Aorta (tissue), 5 donors: ENCODE results near the gene AASS. TPM values are rescaled to one million over a fixed set of nuclear protein-coding genes. Genes with fewer than 3 reads are reported as not detected.
A peak's percentile ranks its signal among the peaks of the same experiment; 100 is the strongest.

ENCODE experiments used
- ATAC-seq: fragments of 200-7000 bp; cut with Tn5 transposase; one replicate; pipeline ENCODE4 v1.9.1; 2022; ENCODE audit warnings: moderate library complexity; ENCODE audit not compliant: low FRiP score
- DNase-seq, 2 donors: peaks; one replicate each; pipeline ENCODE4 v3.0.0-alpha.2; 2020
- H3K27ac ChIP-seq, 2 donors: one replicate each; pipeline ENCODE4 v1.5.1; 2013; ENCODE audit warnings: low read length in 2 of 2, mild to moderate bottlenecking in 2 of 2, moderate library complexity in 2 of 2, control low read depth in 1 of 2, inconsistent platforms in 1 of 2, low read depth in 1 of 2
- H3K27me3 ChIP-seq, 2 donors: one replicate each; pipeline ENCODE4 v1.6.1; 2013; ENCODE audit warnings: control low read depth in 1 of 2, low read length in 1 of 2, mild to moderate bottlenecking in 1 of 2, moderate library complexity in 1 of 2; ENCODE audit not compliant: insufficient read depth in 2 of 2, control insufficient read depth in 1 of 2
- H3K36me3 ChIP-seq, 2 donors: one replicate each; pipeline ENCODE4 v1.6.1; 2013; ENCODE audit warnings: control low read depth in 1 of 2, low read length in 1 of 2, mild to moderate bottlenecking in 1 of 2; ENCODE audit not compliant: insufficient read depth in 2 of 2, control insufficient read depth in 1 of 2
- H3K4me1 ChIP-seq, 2 donors: one replicate each; pipeline ENCODE4 v1.6.1; 2013; ENCODE audit warnings: low read length in 2 of 2, control low read depth in 1 of 2, mild to moderate bottlenecking in 1 of 2, moderate library complexity in 1 of 2; ENCODE audit not compliant: insufficient read depth in 2 of 2, control insufficient read depth in 1 of 2
- H3K4me3 ChIP-seq, 2 donors: one replicate each; pipeline ENCODE4 v1.5.1; 2013; ENCODE audit warnings: low read length in 2 of 2, control low read depth in 1 of 2, mild to moderate bottlenecking in 1 of 2
- H3K9me3 ChIP-seq: one replicate; pipeline ENCODE4 v1.6.1; 2013; ENCODE audit warnings: mild to moderate bottlenecking, low read length; ENCODE audit not compliant: control insufficient read depth
- WGBS, 2 donors: extraction: QIAGEN DNeasy Blood & Tissue Kit; methylation state at CpG; one replicate each; pipeline ENCODE4 v1.1.7; 2013; 5-methylcytosine and 5-hydroxymethylcytosine counted together
- intact Hi-C, 2 donors: fragments of 100-400 bp; cut with DNase I; formaldehyde crosslinking; loops; one replicate each; pipeline versions ENCODE4 v1.14.2 to v1.15.0; 2022
- polyA plus RNA-seq, 2 donors: library from polyadenylated mRNA; stranded (reverse); fragments of 200-250 nt; gene quantifications; one replicate each; pipeline ENCODE4 v1.2.3, GENCODE V29; 2013
- total RNA-seq, 2 donors: library from RNA; stranded (reverse); fragmentation: NEBNext Ultra II Directional; extraction: Animal tissue kit (Norgen Biotek cat#: 25700); gene quantifications; one replicate each; pipeline ENCODE4 v1.2.1, GENCODE V29; 2021
- donor health status: healthy with polysubstance abuse.
- donor health status: Bipolar disorder and iron deficiency.
- donor health status: DM: no; HTN: no; CAD: no.
- donor health status: DM: no; HTN: no; CAD: no.
- donor health status: DM: yes; HTN: yes; CAD: no.

Gene AASS
- total and polyA plus RNA-seq, 4 donors = 4.3 to 42.4 (median 34.3) TPM

DNA sequence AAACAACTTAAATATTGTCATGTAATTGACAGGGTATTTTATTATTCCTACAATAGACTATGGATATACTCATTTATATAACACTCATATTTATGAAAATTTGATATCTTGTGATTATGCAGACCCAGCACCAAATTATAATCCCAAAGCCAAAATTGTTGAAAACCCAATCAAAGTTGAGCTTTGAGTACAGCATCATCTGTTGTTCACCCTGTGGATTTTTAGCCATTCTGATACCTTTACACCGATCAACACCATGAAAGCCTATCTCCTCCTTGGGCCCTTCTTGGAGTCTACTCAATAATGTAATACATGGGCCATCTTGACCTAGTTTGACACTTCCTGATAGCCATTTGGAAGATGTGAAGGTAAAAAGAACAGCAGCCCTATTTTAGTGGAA, 49.5 kb downstream of the AASS start:
- intact Hi-C loops = loop anchor here in 1 of 2 donors (10.0 kb wide), 1 partner anchor 440 kb away; no protein-coding TSS in a partner anchor
- H3K27me3 ChIP-seq = no peaks in the 10 kb centered on the region
- DNase-seq (no peak), ATAC-seq (no peak)
- H3K4me1 ChIP-seq = no peaks in the 10 kb centered on the region
- H3K9me3 ChIP-seq = no peaks in the 10 kb centered on the region
- no peak overlapping the region for H3K4me3 ChIP-seq
- WGBS, 2 donors = 98 to 100% methylated on average over 1 of the region's 1 CpG
- H3K36me3 ChIP-seq = peaks cover 0 to 4% of the 10 kb centered on the region in 2 donors
- H3K27ac ChIP-seq = no peak overlapping the region

DNA sequence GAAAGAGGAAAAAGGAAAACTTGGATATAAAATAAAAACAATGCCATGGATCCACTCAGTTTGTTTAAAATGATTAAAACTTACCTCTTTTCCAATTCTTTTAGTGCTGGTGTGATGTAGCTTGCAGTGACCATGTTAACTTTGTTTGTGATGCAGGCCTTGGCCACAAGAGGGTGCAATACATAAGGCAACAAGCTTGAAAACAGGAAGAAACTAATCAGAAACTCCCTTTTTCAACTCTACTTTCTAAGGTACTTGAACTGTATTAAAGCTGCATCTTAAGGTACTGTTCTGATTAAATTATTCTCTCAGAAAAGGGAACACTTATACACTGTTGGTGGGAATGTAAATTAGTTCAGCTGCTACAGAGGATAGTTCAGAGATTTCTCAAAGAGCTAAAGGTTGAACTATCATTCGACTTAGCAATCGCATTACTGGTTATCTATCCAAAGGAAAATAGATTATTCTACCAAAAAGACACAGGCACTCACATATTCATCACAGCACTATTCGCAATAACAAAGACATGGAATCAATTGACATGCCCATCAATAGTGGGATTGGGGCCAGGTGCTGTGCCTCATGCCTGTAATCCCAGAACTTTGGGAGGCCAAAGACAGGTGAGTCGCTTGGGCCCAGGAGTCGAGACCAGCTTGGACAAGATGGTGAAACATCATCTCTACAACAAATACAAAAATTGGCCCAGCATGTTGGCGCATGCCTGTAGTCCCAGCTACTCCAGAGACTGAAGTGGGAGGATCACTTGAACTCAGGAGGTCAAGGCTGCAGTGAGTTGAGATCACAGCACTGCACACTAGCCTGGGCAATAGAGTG, 50.9 kb downstream of the AASS start:
- Histone ChIP-seq H3K27ac (no peak overlapping the region), H3K27me3 (no peaks in the 10 kb centered on the region), H3K4me3 (no peak overlapping the region), H3K9me3 (no peaks in the 10 kb centered on the region), H3K36me3 (peaks cover 0 to 4% of the 10 kb centered on the region in 2 donors), H3K4me1 (no peaks in the 10 kb centered on the region)
- WGBS, 2 donors = 93 to 98% methylated on average over 6 of the region's 6 CpGs
- intact Hi-C loops = loop anchor here in 1 of 2 donors (10.0 kb wide), 1 partner anchor 442 kb away; no protein-coding TSS in a partner anchor
- DNase-seq = peak in 1 of 2 donors; percentile 68
- ATAC-seq = no peak

DNA sequence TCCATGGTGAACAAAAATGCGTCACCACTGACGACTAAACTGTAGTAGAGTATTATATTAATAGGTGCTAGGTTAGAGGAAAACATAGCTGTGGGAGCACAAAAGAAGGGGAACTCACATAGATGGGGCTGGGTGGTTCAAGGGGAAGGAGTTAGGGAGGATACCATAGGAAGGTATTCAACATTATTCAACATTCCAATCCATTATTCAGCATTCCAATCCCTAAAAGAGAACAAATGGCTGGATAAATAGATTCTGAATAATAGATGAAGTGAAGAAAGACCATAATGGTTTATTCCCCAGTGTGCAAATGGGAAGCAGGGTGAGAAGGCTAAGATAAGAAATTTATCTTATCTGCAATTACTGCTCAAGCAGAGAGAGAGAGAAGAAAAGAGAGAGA, 61.4 kb downstream of the AASS start:
- peaks cover 0 to 2% of the 10 kb centered on the region in 2 donors for H3K4me1 ChIP-seq
- H3K36me3 ChIP-seq = peaks cover 11 to 25% of the 10 kb centered on the region in 2 donors
- H3K9me3 ChIP-seq = no peaks in the 10 kb centered on the region
- no peak overlapping the region for H3K27ac ChIP-seq
- no peaks in the 10 kb centered on the region for H3K27me3 ChIP-seq
- intact Hi-C loops = no loop called here
- H3K4me3 ChIP-seq = no peak overlapping the region
- no peak for ATAC-seq
- 75 to 87% methylated on average over 2 of the region's 2 CpGs for WGBS, 2 donors
- DNase-seq = no peak

DNA sequence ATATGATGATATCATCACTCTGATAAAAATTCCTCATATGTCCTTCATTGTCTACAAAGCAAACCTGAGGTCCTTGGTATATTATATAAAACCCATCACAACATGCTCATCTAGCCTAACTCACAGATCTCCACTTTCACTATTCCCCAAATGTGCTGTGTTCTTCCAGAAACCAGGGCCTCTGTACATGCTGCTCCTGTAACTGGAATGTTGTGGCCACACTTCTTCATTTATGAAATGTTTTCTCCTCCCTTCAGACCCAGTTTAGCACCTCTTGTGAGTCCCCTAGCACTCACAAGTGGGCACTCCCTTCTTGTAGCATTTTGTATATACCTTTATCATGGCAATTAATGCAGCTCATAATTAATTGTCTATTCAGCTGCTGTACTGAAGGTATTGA, 61.9 kb downstream of the AASS start:
- Histone ChIP-seq H3K9me3 (no peaks in the 10 kb centered on the region), H3K36me3 (peaks cover 13 to 25% of the 10 kb centered on the region in 2 donors), H3K4me3 (no peak overlapping the region), H3K27me3 (no peaks in the 10 kb centered on the region), H3K27ac (no peak overlapping the region), H3K4me1 (peaks cover 0 to 2% of the 10 kb centered on the region in 2 donors)
- DNase-seq (no peak), ATAC-seq (no peak)
- intact Hi-C loops = no loop called here

DNA sequence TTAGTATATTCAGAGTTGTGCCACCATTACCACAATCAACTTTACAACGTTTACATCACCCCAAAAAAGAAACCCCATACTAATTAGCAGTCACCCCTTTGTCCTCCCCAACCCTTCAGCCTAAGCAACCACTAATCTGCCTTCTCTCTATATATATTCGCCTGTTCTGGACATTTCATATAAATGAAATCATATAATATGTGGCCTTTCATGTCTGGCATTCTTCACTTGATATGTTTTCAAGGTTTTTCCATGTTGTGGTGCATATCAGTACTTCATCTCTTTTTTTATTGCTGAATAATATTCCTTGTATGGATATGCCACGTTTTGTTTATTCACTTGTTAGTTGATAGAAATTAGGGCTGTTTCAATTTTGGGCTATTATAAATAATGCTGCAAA, 70.4 kb downstream of the AASS start:
- Histone ChIP-seq H3K9me3 (no peaks in the 10 kb centered on the region), H3K27ac (no peak overlapping the region), H3K36me3 (peaks cover 3 to 4% of the 10 kb centered on the region in 2 donors), H3K4me1 (no peaks in the 10 kb centered on the region), H3K27me3 (no peaks in the 10 kb centered on the region), H3K4me3 (no peak overlapping the region)
- ATAC-seq = no peak
- intact Hi-C loops = no loop called here
- DNase-seq = no peak
- WGBS, 2 donors = 81 to 88% methylated on average over 3 of the region's 3 CpGs

DNA sequence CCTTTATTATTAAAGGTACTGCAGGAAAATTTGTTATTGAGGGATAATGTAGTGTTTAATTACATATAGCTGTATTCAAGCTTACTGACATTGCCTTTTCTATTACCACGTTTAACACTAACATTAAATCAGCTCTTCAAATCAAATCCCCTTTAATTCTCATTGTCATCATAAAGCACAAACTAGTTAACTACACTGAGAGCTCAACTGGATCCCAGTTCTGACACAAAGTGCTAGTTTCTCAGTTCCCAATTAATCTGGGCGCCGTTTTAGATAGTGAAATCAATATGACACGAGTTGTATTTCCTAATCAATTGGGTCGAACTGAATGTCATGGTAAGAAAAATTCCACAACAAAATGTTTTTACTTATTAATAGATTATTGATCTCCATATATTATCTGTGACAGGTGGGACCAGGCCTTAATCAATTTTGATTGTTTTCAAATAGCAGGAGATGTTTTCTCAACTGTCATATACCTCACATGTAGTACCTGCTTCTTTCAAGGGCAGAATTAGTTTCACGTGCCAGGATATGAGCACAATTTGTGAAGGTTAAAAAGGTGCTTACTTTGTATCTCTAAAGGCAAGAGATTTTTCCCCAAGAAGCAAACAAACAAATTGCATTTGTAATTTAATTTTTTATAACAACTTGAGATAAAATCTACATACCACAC, 71.0 kb downstream of the AASS start:
- Histone ChIP-seq H3K27me3 (no peaks in the 10 kb centered on the region), H3K27ac (no peak overlapping the region), H3K9me3 (no peaks in the 10 kb centered on the region), H3K36me3 (peaks cover 3 to 4% of the 10 kb centered on the region in 2 donors), H3K4me1 (no peaks in the 10 kb centered on the region), H3K4me3 (no peak overlapping the region)
- ATAC-seq = no peak
- intact Hi-C loops = no loop called here
- 88% methylated on average over 6 of the region's 6 CpGs for WGBS, 2 donors
- no peak for DNase-seq

DNA sequence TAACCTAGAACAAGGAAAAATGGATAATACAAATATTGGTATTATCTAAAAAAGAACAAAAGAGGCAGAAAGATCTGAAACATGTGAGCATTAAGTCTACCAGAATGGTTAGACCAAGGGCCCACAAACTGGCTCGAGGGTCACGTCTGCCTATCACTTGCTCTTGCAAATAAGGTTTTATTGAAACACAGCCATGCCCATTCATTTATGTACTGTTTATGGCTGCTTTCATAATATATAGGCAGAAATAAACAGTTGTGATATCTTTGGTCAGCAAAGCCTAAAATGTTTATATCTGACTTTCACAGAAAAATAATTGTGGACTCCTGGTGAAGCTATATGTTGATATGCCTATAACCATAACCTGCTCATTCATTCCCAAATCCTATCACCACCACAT, 71.8 kb downstream of the AASS start:
- H3K4me3 ChIP-seq = no peak overlapping the region
- H3K4me1 ChIP-seq = no peaks in the 10 kb centered on the region
- H3K27me3 ChIP-seq = no peaks in the 10 kb centered on the region
- ATAC-seq (no peak), DNase-seq (no peak)
- no peaks in the 10 kb centered on the region for H3K9me3 ChIP-seq
- intact Hi-C loops = no loop called here
- peaks cover 0 to under 1% of the 10 kb centered on the region in 2 donors for H3K36me3 ChIP-seq
- WGBS, 2 donors = 88 to 90% methylated on average over 2 of the region's 2 CpGs
- no peak overlapping the region for H3K27ac ChIP-seq

DNA sequence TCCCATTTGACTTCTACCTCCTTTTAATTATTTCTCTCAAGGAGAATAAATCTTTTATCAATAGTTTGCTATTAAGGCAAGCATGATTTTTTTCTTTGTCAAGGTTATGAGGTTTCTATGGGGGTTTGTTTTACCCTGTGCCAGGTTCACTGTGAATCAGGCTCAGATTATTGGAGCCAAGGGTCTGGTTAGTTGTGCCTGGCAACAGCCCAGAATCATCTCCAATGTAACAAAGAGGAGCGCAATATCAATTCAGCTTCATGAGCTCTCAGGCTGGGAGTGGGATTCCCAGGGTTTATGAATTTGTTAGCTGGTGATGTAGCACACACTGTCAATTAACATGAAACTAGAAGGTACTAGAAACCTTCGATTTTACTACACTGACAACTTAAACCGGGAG, 73.2 kb downstream of the AASS start:
- Histone ChIP-seq H3K27ac (no peak overlapping the region), H3K36me3 (no peaks in the 10 kb centered on the region), H3K27me3 (no peaks in the 10 kb centered on the region), H3K9me3 (no peaks in the 10 kb centered on the region), H3K4me1 (no peaks in the 10 kb centered on the region), H3K4me3 (no peak overlapping the region)
- ATAC-seq = no peak
- no peak for DNase-seq
- WGBS, 2 donors = 94% methylated on average over 3 of the region's 3 CpGs
- intact Hi-C loops = no loop called here

DNA sequence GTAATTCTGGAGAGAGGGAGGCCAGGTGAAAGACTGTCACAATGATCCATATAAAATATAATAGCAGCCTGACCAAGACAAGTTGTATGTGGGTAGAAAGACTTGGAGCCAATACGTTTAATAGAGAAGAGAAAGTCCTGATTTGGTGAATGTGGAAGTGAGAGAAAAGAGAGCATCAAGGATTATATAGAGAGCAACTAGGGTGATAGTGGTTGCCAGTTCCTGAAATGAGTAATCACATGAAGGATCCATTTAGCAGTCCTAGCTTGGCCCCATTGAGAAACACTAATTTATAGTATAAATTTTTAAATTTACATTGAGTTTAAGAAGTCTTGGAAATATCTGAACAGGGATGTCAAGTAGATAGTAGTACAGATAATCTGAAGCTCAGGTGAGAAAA, 74.0 kb downstream of the AASS start:
- Histone ChIP-seq H3K4me1 (no peaks in the 10 kb centered on the region), H3K9me3 (no peaks in the 10 kb centered on the region), H3K4me3 (no peak overlapping the region), H3K36me3 (no peaks in the 10 kb centered on the region), H3K27me3 (no peaks in the 10 kb centered on the region), H3K27ac (no peak overlapping the region)
- DNase-seq = no peak
- WGBS, 2 donors = 53 to 65% methylated on average over 1 of the region's 1 CpG
- intact Hi-C loops = no loop called here
- no peak for ATAC-seq
